Measurements from ENCODE around the gene TMEM187.
A peak's percentile ranks its signal among the peaks of the same experiment; 100 is the strongest.

TMEM187 gene, protein sequence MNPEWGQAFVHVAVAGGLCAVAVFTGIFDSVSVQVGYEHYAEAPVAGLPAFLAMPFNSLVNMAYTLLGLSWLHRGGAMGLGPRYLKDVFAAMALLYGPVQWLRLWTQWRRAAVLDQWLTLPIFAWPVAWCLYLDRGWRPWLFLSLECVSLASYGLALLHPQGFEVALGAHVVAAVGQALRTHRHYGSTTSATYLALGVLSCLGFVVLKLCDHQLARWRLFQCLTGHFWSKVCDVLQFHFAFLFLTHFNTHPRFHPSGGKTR

DNA sequence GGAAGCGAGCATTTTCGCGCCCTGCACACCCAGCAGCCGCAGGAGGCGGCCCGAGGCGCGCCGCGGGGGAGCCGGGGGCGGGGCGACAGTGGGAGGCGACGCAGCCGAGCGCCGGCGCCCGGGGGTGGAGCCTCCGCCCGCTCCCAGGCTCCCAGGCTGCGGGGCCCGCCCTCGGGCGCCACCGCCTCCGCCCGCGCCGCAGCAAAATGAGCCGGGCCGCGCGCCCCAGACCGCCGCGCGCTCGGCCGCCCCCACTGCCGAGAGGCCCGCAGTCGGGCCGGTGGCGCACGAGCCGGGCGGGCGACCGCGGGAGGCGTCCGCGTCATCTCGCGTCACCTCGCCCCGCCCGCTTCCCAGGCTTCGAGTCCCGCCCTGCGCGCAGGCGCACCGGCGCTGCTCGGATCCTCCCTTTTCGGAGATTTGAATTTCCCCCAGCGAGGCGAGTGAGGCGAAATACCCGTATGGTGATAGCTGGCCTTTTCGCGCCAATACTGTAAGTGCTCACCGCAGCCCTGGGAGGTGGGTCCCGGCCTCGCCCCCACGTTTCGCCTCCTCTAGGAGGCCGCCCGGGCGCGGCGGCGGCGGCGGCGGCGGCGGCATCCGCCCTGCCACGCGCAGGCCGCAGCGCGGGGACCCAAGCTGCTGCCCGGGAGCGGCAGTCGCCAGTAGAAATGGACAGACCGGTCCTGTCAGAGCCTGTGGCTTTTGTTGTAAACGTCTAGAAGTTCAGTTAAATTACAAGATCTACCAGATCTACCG is at the start of gene TMEM187:
TSS of gene TMEM187 (plus strand) at position 387 of the 759 bp plus-strand sequence. CDS start 9,309 bp downstream, outside the sequence.
- Histone ChIP-seq H3K27ac (ENCODE audit: low read length) (peak within 1 kb of the TSS; percentile 99), H3K27me3 (ENCODE audit: control insufficient read depth, insufficient read depth, low read length) (no peaks in the 10 kb centered on the region), H3K4me3 (ENCODE audit: low read length) (peak within 1 kb of the TSS; percentile 87), H3K9ac (ENCODE audit: low read length) (peak within 1 kb of the TSS; percentile 100), H3K9me3 (ENCODE audit: control insufficient read depth, low read depth, low read length) (peaks cover 4% of the 10 kb centered on the region), H3K4me1 (ENCODE audit: control insufficient read depth, low read depth, low read length) (peaks cover 3% of the 10 kb centered on the region), H3K36me3 (ENCODE audit: control insufficient read depth, low read depth, low read length) (no peaks in the 10 kb centered on the region)

DNA sequence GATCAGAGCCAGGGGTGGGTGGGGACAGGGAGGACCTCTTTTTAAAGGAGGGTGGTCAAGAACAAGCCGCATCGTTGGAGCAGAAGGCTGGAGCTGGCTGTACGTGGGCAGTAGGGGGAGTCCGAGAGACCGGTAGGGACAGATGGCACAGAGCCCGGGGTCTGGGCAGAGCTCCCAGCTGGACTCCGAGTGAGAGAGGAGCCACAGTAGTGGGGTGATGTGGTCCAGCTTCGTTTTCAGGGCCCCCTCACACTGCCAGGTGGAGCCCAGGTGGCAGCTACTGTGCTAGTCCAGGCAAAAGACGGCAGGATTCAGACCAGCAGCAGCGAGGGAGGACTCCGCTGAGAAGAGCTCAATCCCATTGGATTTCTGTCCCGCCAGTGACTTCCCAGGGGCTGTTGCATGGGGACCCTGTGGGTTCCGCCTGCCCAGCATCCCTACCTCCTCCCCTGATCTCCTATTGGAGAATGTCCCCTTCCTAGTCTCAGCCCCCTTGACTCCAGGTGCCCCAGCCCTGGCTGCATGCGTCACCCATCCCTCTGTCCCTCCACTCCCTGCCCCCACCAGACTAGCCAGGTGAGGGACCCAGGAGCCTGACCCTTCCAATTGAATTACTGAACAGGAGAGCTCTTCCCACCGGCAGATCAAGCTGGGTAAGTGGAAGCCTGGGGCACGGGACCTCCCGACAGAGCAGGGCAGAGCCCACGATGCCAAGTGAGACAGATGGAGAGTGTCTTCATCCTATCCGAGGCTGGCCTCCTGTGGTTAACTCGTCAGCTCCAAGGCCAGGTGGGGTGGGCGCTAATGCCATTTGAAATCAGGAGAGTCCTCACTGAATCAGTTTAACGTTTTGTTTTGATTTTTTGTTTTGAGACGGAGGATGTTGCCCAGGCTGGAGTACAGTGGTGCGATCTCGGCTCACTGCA is 49.4 kb upstream of the TMEM187 start:
- peaks cover 8% of the 10 kb centered on the region for H3K4me1 ChIP-seq (ENCODE audit: control insufficient read depth, low read depth, low read length)
- H3K27me3 ChIP-seq (ENCODE audit: control insufficient read depth, insufficient read depth, low read length): no peaks in the 10 kb centered on the region
- no peak overlapping the region for H3K27ac ChIP-seq (ENCODE audit: low read length)
- H3K36me3 ChIP-seq (ENCODE audit: control insufficient read depth, low read depth, low read length): no peaks in the 10 kb centered on the region
- H3K9ac ChIP-seq (ENCODE audit: low read length): no peak overlapping the region
- H3K9me3 ChIP-seq (ENCODE audit: control insufficient read depth, low read depth, low read length): peaks cover 2% of the 10 kb centered on the region
- no peak overlapping the region for H3K4me3 ChIP-seq (ENCODE audit: low read length)

DNA sequence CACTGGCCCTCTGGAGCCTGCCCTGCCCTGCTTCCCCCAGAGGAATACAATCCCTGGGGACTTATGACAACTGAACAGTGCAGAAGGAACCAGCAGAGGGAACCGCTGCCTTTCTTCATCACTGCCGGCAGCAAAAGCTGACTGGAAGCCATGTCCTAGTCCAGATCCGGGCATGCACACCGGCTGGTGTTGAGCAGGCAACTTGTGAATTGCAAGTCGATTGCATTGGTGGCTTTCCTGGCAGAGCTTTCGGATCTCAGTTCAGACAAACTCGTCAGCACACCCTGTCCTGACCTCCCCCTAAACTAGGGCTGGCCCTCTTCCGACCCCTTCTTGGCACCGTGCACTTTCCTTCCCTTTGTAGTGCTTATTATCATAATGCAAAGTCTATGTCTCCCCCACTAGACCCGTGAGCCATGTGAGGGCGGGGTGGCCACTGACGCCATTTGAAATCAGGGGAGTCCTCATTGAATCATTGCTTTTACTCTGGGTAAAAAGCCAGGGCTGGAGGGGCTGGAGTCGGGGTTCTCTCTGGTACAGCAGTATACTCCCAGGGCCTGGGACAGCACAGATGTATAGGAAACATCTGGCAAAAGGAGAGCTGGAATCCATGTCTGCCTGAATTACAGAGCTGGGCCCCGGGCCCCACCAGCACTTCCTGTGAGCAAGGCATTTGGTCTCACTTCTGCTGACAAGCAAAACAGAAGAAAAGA is 48.2 kb upstream of the TMEM187 start:
- Histone ChIP-seq H3K27ac (ENCODE audit: low read length) (no peak overlapping the region), H3K27me3 (ENCODE audit: control insufficient read depth, insufficient read depth, low read length) (no peaks in the 10 kb centered on the region), H3K36me3 (ENCODE audit: control insufficient read depth, low read depth, low read length) (no peaks in the 10 kb centered on the region), H3K4me3 (ENCODE audit: low read length) (no peak overlapping the region), H3K9me3 (ENCODE audit: control insufficient read depth, low read depth, low read length) (peaks cover 2% of the 10 kb centered on the region), H3K4me1 (ENCODE audit: control insufficient read depth, low read depth, low read length) (peaks cover 8% of the 10 kb centered on the region), H3K9ac (ENCODE audit: low read length) (no peak overlapping the region)

DNA sequence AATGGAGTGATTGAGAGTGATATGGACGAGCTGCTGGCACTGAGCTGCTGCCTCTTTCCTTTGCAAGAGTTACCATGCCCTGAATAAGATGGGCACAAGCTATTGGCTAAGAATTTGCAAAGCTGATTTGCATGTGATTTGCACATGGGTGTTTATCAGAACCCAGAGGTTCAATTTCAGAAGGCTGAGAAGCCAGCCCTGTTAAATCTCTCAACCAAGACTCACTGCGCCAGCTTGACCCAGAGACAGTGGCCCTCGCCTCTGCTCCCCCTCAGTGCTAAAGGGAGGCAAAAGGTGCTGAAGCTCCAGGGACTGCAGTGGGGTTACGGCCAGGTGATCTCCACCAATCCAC is 47.2 kb upstream of the TMEM187 start:
- Histone ChIP-seq H3K36me3 (ENCODE audit: control insufficient read depth, low read depth, low read length) (no peaks in the 10 kb centered on the region), H3K27ac (ENCODE audit: low read length) (no peak overlapping the region), H3K27me3 (ENCODE audit: control insufficient read depth, insufficient read depth, low read length) (no peaks in the 10 kb centered on the region), H3K9me3 (ENCODE audit: control insufficient read depth, low read depth, low read length) (peaks cover 2% of the 10 kb centered on the region), H3K4me1 (ENCODE audit: control insufficient read depth, low read depth, low read length) (peaks cover 8% of the 10 kb centered on the region), H3K9ac (ENCODE audit: low read length) (peak overlapping the region; percentile 39), H3K4me3 (ENCODE audit: low read length) (peak overlapping the region; percentile 56)

DNA sequence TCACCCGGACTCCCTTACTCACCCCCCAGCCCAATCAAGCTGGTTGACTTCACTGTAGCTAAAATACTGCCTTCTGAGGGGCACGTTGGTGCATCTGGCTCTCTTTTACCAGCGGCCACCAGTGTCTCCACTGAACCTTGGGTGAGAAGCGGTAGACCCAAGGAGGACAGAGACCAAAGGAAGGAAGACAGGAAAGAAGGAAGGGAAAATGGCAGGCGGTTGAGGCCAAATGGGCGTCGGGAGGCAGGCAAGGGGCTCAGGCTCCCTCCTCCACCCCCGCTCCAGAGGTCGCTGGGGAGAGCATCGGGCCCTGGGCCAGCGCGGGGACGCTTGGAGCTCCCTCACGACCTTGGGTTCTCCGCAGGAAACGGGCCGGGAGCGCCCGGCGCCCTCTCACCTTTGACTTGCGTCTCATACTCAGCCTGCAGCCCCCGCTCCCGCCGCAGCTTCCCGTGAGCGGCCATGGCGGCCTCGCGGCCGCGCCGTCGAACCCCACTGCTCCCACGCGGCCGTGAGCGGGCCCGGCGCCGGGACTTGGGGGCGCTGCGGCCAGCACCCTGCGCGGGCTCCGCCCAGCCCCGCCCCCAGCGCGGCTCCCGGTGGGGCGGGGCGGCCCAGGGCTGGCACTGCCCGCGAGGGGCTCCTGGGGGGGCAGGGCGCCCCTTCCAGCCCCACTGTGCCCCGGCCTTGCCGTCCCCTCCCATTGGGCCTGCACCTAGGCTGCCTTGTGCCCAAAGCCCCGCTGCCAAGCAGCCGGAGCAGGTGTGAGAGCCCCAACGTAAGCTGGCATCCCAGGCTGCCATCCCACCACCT is 46.6 kb upstream of the TMEM187 start, which contains the start of gene ARHGAP4:
TSS of gene ARHGAP4 (minus strand) at position 526 of the 813 bp plus-strand sequence. CDS start at position 464, 62 bp downstream.
- no peak within 1 kb of the TSS for H3K27ac ChIP-seq (ENCODE audit: low read length)
- no peaks in the 10 kb centered on the region for H3K9me3 ChIP-seq (ENCODE audit: control insufficient read depth, low read depth, low read length)
- peaks cover 8% of the 10 kb centered on the region for H3K4me1 ChIP-seq (ENCODE audit: control insufficient read depth, low read depth, low read length)
- no peaks in the 10 kb centered on the region for H3K27me3 ChIP-seq (ENCODE audit: control insufficient read depth, insufficient read depth, low read length)
- no peaks in the 10 kb centered on the region for H3K36me3 ChIP-seq (ENCODE audit: control insufficient read depth, low read depth, low read length)
- H3K4me3 ChIP-seq (ENCODE audit: low read length): peak within 1 kb of the TSS; percentile 68
- H3K9ac ChIP-seq (ENCODE audit: low read length): peak within 1 kb of the TSS; percentile 83

DNA sequence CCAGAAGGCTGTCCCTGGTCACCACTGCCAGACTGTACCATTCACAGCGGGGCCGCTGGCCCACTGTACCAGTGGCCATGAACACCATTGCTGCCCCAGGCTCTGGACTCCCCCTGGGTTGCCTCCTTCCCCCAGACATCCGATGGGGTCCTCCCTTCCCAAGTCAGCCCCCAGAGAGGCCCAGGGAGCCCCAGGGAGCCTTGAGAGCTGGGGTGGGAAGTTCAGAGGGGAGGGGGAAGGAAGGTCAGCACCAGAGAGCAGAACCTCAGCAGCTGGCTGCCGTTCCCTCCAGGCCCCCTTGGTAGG is 46.0 kb upstream of the TMEM187 start:
- Histone ChIP-seq H3K36me3 (ENCODE audit: control insufficient read depth, low read depth, low read length) (peaks cover 1% of the 10 kb centered on the region), H3K9ac (ENCODE audit: low read length) (no peak overlapping the region), H3K9me3 (ENCODE audit: control insufficient read depth, low read depth, low read length) (no peaks in the 10 kb centered on the region), H3K4me1 (ENCODE audit: control insufficient read depth, low read depth, low read length) (peaks cover 8% of the 10 kb centered on the region), H3K27me3 (ENCODE audit: control insufficient read depth, insufficient read depth, low read length) (no peaks in the 10 kb centered on the region), H3K27ac (ENCODE audit: low read length) (no peak overlapping the region), H3K4me3 (ENCODE audit: low read length) (peak overlapping the region; percentile 68)

DNA sequence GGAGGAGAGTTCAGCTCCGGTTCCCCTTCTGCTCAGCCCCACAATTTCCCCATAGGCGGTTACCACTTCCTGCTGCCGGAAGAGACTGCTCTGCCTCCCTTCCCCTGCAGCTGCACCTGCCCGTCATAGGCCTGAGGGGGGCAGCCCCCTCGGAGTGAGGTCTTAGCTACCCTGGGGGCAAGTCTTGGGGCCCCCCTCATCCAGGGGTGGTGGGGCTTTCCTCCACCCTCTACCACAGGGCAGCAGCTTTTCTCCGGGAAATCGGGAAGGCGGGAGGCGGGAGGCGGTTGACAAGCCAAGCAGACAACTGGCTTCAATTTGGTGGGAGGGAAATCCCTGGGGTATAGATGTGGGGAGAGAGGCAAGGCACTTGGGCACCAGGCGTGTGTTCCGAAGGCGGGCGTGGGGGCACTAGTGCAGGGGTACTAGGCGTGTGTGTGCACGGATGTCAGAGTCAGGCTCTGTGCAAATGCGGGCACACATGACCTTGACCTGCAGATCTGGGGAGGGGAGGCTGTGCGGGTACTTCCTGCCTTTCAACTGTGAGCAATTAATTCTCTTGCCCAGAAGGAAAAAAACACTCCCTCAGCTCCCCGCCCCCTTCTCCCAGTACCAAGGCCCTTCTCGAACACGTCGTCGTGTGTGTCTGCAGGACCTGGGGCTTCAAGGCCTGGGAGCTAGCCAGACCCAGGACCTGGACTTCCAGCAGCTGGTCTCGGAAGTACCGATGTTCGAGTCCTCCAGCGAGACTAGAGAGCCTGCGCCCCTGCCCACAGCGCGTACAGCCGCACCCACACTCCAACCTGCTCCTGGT is 45.5 kb upstream of the TMEM187 start:
- Histone ChIP-seq H3K27me3 (ENCODE audit: control insufficient read depth, insufficient read depth, low read length) (no peaks in the 10 kb centered on the region), H3K27ac (ENCODE audit: low read length) (peak overlapping the region; percentile 33), H3K9me3 (ENCODE audit: control insufficient read depth, low read depth, low read length) (no peaks in the 10 kb centered on the region), H3K36me3 (ENCODE audit: control insufficient read depth, low read depth, low read length) (peaks cover 7% of the 10 kb centered on the region), H3K4me3 (ENCODE audit: low read length) (peak overlapping the region; percentile 68), H3K4me1 (ENCODE audit: control insufficient read depth, low read depth, low read length) (peaks cover 8% of the 10 kb centered on the region), H3K9ac (ENCODE audit: low read length) (peak overlapping the region; percentile 83)

DNA sequence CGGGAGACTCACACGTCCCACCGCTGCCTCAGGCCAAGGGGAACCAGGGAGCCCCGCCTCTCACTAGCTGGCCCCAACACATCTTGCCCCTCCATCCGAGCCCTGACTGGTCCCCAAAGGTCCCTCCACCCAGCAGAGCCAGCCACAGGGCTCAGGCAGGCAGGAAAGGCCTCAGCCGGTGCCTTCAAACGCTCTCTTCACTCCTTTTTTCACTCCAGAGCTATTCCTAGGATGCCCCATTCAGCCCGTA is 45.0 kb upstream of the TMEM187 start:
- Histone ChIP-seq H3K9ac (ENCODE audit: low read length) (peak overlapping the region; percentile 83), H3K4me1 (ENCODE audit: control insufficient read depth, low read depth, low read length) (peaks cover 8% of the 10 kb centered on the region), H3K9me3 (ENCODE audit: control insufficient read depth, low read depth, low read length) (no peaks in the 10 kb centered on the region), H3K36me3 (ENCODE audit: control insufficient read depth, low read depth, low read length) (peaks cover 8% of the 10 kb centered on the region), H3K27ac (ENCODE audit: low read length) (peak overlapping the region; percentile 33), H3K27me3 (ENCODE audit: control insufficient read depth, insufficient read depth, low read length) (no peaks in the 10 kb centered on the region), H3K4me3 (ENCODE audit: low read length) (peak overlapping the region; percentile 68)

DNA sequence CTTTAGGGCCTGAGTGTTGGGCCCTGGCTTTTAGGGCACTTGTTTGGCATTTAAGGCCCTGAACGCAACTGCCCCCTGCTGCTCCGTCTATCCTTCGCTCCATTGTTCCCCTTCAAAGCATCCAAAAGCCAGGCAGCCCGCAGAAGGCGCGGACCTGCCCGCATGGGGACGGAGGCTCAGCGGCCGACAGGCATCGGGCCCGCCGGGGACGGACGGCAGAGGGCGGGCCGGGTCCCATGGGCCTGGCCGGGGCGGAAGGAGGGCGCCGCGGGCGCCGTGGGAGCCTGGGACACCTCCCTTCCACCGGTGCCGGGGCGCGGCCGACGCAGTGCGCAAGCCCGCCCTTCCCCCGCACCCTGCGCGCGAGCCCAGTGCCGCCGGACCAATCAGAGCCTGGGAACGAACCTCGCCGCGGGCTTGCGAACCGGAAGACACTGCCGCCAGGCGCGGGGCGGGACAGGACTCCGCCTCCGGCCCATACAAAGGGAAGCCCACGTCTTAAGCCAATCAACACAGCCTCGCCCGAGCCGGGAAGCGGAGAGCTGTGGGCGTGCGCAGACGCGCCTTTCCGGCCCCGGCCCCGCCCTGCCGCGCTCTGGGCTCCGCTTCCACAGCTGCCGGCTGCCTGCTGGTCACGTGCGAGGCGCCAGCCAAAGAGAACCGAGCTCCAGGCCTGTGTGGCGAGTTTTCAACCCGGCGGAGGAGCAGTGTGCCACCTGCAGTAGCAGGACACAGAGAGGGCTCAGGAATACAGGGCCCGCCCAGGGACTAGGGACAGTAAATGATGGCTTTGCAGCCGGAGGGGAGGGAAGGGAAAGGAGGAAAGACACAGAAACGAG is 44.4 kb upstream of the TMEM187 start:
- no peaks in the 10 kb centered on the region for H3K27me3 ChIP-seq (ENCODE audit: control insufficient read depth, insufficient read depth, low read length)
- H3K9ac ChIP-seq (ENCODE audit: low read length): peak overlapping the region; percentile 83
- H3K27ac ChIP-seq (ENCODE audit: low read length): peak overlapping the region; percentile 33
- peaks cover 8% of the 10 kb centered on the region for H3K4me1 ChIP-seq (ENCODE audit: control insufficient read depth, low read depth, low read length)
- H3K36me3 ChIP-seq (ENCODE audit: control insufficient read depth, low read depth, low read length): peaks cover 11% of the 10 kb centered on the region
- no peaks in the 10 kb centered on the region for H3K9me3 ChIP-seq (ENCODE audit: control insufficient read depth, low read depth, low read length)
- H3K4me3 ChIP-seq (ENCODE audit: low read length): peak overlapping the region; percentile 68
